Measurements from ENCODE around the gene ARMC7. TPM values are rescaled to one million over a fixed set of nuclear protein-coding genes. Genes with fewer than 3 reads are reported as not detected.

ARMC7 gene
- total and polyA plus RNA-seq, 2 of the 13 experiments (the other 11 are each of a cell fraction or from before 2014, with no cell fraction given): 3.9 to 4.2 TPM

DNA sequence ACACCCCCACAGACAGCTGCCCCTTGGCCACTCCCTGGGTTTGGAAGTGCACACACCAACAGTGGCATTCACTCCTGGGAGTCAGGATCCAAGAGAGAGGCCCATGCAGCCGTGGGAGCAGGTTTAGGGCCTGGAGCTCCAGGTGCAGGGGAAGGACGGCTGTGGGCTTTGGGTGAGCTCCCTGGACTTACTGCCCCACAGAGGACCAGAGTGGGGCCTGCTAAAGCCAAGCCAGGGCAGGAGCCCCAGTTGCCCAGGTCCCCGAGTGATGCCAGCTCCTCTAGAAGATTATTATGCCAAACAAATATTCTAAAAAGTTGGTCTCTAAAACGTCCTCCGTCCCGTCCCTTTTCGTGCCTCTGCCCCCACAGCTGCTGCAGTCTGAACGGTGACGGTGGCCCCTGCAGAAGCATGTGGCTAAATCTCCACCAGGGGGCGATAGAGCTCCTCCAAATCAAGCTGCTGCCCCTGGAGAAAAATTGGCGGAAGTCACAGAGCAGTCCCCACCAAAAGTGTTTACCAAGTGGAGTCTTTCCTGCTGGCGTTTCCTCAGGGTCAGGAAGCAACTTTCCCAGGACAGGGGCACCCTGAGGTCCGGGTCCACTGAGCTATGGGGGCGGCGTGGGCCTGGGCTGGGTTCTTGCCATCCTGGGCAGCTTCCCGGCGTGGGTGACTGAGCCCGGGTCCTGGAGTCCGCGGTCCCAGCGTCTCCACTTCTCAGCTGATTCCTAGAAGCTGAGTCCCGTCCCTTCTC lies 4.2 kb downstream of the ARMC7 start (continued):
- TF ChIP-seq, protein P1, sequence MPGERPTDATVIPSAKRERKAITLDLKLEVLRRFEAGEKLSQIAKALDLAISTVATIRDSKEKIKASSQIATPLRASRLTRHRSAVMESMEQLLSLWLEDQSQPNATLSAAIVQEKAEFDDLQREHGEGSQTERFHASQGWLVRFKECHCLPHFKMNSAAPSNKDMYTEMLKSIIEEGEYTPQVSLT (CRISPR knock-in tag; IDR thresholded peaks at IDR 0.05; ENCODE audit: borderline replicate concordance, low read depth): 0 out of 2 replicates have a peak, but pooled peaks have one; percentile 30
- TF ChIP-seq, protein P2, sequence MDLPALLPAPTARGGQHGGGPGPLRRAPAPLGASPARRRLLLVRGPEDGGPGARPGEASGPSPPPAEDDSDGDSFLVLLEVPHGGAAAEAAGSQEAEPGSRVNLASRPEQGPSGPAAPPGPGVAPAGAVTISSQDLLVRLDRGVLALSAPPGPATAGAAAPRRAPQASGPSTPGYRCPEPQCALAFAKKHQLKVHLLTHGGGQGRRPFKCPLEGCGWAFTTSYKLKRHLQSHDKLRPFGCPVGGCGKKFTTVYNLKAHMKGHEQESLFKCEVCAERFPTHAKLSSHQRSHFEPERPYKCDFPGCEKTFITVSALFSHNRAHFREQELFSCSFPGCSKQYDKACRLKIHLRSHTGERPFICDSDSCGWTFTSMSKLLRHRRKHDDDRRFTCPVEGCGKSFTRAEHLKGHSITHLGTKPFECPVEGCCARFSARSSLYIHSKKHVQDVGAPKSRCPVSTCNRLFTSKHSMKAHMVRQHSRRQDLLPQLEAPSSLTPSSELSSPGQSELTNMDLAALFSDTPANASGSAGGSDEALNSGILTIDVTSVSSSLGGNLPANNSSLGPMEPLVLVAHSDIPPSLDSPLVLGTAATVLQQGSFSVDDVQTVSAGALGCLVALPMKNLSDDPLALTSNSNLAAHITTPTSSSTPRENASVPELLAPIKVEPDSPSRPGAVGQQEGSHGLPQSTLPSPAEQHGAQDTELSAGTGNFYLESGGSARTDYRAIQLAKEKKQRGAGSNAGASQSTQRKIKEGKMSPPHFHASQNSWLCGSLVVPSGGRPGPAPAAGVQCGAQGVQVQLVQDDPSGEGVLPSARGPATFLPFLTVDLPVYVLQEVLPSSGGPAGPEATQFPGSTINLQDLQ (CRISPR knock-in tag; IDR thresholded peaks at IDR 0.05): no peak
- no peak; the same call in 1 of the 2 replicates for TF ChIP-seq ZNF350 (CRISPR knock-in tag; IDR thresholded peaks at IDR 0.05; ENCODE audit: borderline replicate concordance, low read depth)
- TF ChIP-seq, protein P3, sequence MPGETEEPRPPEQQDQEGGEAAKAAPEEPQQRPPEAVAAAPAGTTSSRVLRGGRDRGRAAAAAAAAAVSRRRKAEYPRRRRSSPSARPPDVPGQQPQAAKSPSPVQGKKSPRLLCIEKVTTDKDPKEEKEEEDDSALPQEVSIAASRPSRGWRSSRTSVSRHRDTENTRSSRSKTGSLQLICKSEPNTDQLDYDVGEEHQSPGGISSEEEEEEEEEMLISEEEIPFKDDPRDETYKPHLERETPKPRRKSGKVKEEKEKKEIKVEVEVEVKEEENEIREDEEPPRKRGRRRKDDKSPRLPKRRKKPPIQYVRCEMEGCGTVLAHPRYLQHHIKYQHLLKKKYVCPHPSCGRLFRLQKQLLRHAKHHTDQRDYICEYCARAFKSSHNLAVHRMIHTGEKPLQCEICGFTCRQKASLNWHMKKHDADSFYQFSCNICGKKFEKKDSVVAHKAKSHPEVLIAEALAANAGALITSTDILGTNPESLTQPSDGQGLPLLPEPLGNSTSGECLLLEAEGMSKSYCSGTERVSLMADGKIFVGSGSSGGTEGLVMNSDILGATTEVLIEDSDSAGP (CRISPR knock-in tag; IDR thresholded peaks at IDR 0.05; ENCODE audit: borderline replicate concordance): peak; percentile 57; the same call in 1 of the 2 replicates
- peak; percentile 96 for TF ChIP-seq ZBTB38 (CRISPR knock-in tag; IDR thresholded peaks at IDR 0.05)
- no peak for TF ChIP-seq ZNF3 (CRISPR knock-in tag; IDR thresholded peaks at IDR 0.05)
- TF ChIP-seq SP4 (CRISPR knock-in tag; IDR thresholded peaks at IDR 0.05): 0 out of 2 replicates have a peak, but pooled peaks have one; percentile 2
- no peak for TF ChIP-seq ZNF672 (CRISPR knock-in tag; IDR thresholded peaks at IDR 0.05)
- TF ChIP-seq, protein P4, sequence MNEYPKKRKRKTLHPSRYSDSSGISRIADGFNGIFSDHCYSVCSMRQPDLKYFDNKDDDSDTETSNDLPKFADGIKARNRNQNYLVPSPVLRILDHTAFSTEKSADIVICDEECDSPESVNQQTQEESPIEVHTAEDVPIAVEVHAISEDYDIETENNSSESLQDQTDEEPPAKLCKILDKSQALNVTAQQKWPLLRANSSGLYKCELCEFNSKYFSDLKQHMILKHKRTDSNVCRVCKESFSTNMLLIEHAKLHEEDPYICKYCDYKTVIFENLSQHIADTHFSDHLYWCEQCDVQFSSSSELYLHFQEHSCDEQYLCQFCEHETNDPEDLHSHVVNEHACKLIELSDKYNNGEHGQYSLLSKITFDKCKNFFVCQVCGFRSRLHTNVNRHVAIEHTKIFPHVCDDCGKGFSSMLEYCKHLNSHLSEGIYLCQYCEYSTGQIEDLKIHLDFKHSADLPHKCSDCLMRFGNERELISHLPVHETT (CRISPR knock-in tag; conservative IDR thresholded peaks at IDR 0.05): peak; percentile 63; the same call in 1 of the 2 replicates
- no peak for TF ChIP-seq ATRX (CRISPR knock-in tag; IDR thresholded peaks at IDR 0.05; ENCODE audit: borderline replicate concordance)
- TF ChIP-seq, protein P5, sequence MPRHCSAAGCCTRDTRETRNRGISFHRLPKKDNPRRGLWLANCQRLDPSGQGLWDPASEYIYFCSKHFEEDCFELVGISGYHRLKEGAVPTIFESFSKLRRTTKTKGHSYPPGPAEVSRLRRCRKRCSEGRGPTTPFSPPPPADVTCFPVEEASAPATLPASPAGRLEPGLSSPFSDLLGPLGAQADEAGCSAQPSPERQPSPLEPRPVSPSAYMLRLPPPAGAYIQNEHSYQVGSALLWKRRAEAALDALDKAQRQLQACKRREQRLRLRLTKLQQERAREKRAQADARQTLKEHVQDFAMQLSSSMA (CRISPR knock-in tag; IDR thresholded peaks at IDR 0.05): no peak
- TF ChIP-seq, protein P6, sequence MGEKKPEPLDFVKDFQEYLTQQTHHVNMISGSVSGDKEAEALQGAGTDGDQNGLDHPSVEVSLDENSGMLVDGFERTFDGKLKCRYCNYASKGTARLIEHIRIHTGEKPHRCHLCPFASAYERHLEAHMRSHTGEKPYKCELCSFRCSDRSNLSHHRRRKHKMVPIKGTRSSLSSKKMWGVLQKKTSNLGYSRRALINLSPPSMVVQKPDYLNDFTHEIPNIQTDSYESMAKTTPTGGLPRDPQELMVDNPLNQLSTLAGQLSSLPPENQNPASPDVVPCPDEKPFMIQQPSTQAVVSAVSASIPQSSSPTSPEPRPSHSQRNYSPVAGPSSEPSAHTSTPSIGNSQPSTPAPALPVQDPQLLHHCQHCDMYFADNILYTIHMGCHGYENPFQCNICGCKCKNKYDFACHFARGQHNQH (CRISPR knock-in tag; IDR thresholded peaks at IDR 0.05): peak; percentile 71; the same call in 1 of the 2 replicates
- TF ChIP-seq, protein P7, sequence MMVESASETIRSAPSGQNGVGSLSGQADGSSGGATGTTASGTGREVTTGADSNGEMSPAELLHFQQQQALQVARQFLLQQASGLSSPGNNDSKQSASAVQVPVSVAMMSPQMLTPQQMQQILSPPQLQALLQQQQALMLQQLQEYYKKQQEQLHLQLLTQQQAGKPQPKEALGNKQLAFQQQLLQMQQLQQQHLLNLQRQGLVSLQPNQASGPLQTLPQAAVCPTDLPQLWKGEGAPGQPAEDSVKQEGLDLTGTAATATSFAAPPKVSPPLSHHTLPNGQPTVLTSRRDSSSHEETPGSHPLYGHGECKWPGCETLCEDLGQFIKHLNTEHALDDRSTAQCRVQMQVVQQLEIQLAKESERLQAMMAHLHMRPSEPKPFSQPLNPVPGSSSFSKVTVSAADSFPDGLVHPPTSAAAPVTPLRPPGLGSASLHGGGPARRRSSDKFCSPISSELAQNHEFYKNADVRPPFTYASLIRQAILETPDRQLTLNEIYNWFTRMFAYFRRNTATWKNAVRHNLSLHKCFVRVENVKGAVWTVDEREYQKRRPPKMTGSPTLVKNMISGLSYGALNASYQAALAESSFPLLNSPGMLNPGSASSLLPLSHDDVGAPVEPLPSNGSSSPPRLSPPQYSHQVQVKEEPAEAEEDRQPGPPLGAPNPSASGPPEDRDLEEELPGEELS (CRISPR knock-in tag; IDR thresholded peaks at IDR 0.05): 0 out of 2 replicates have a peak, but pooled peaks have one; percentile 14
- no peak for TF ChIP-seq ZNF670 (CRISPR knock-in tag; IDR thresholded peaks at IDR 0.05; ENCODE audit: borderline replicate concordance)
- TF ChIP-seq ZFY (CRISPR knock-in tag; IDR thresholded peaks at IDR 0.05): peak; percentile 34
- TF ChIP-seq KDM3A (CRISPR knock-in tag; IDR thresholded peaks at IDR 0.05; ENCODE audit: low read depth): no peak
- TF ChIP-seq ZNF451 (CRISPR knock-in tag; IDR thresholded peaks at IDR 0.05): peak; percentile 44; the same call in 1 of the 2 replicates
- no peak for TF ChIP-seq PAWR (CRISPR knock-in tag; IDR thresholded peaks at IDR 0.05; ENCODE audit: borderline replicate concordance)
